Panc1 (cell line): ENCODE data around the gene COL26A1. TPM values are rescaled to one million over a fixed set of nuclear protein-coding genes. Genes with fewer than 3 reads are reported as not detected.

Source experiments
- ATAC-seq: fragments of 200-7000 bp; cut with Tn5 transposase; 2 replicates; pipeline ENCODE4 v1.9.1; 2020; ENCODE audit warnings: mild to moderate bottlenecking, moderate library complexity
- BruUV-seq: library from RNA; stranded (reverse); fragments of 400-500 nt; replicated peaks from 2 replicates; lab custom pipeline; 2021; lab: Mats Ljungman, UMichigan
- CTCF ChIA-PET: fragments of 300-600 bp; sonication (Branson Sonifier 250); formaldehyde crosslinking; loops from one replicate; lab custom pipeline; 2022; ENCODE audit warnings: antibody characterized with exemption; lab: Charles Lee
- POLR2A ChIA-PET: fragments of 300-600 bp; sonication (Branson Sonifier 250); formaldehyde crosslinking; loops from one replicate; lab custom pipeline; 2022; ENCODE audit warnings: antibody characterized with exemption; lab: Charles Lee
- DNase-seq: peaks from one replicate; pipeline ENCODE4 v3.0.0-alpha.2; 2010; ENCODE audit warnings: low read depth, low spot score
- H3K27ac ChIP-seq: 2 replicates; pipeline ENCODE4 v1.5.1; 2011; ENCODE audit warnings: mild to moderate bottlenecking, low read length, inconsistent platforms
- H3K27me3 ChIP-seq: fragments of 200-500 bp; sonication (Bioruptor generic); 2 replicates; pipeline ENCODE4 v1.6.0; 2014; ENCODE audit warnings: low read length, inconsistent platforms; ENCODE audit not compliant: control insufficient read depth, insufficient read depth
- H3K36me3 ChIP-seq: fragments of 200-500 bp; sonication (Bioruptor generic); 2 replicates; pipeline ENCODE4 v1.5.1; 2014; ENCODE audit warnings: inconsistent platforms, mild to moderate bottlenecking, low read length, moderate library complexity; ENCODE audit not compliant: control insufficient read depth, insufficient read depth
- H3K4me1 ChIP-seq: 2 replicates; pipeline ENCODE4 v1.5.1; 2011; ENCODE audit warnings: inconsistent platforms, mild to moderate bottlenecking, low read length, moderate library complexity; ENCODE audit not compliant: control insufficient read depth, insufficient read depth
- H3K4me3 ChIP-seq, 2 experiments: 2 replicates each; pipeline ENCODE4 v1.5.1; 2011 to 2012; ENCODE audit warnings: low read depth in 2 of 2, low read length in 2 of 2, mild to moderate bottlenecking in 2 of 2, inconsistent platforms in 1 of 2, moderate library complexity in 1 of 2
- H3K9me3 ChIP-seq: fragments of 200-500 bp; sonication (Bioruptor generic); 2 replicates; pipeline ENCODE4 v1.5.1; 2014; ENCODE audit warnings: low read depth, mild to moderate bottlenecking, inconsistent platforms, low read length, moderate library complexity; ENCODE audit not compliant: control insufficient read depth, insufficient read depth
- POLR2AphosphoS5 ChIP-seq: IDR thresholded peaks from 2 replicates; pipeline ENCODE4 v1.6.1; 2012; ENCODE audit warnings: mild to moderate bottlenecking, low read depth, low read length, moderate library complexity
- SIN3A ChIP-seq: IDR thresholded peaks from 2 replicates; pipeline ENCODE4 v1.6.1; 2012; ENCODE audit warnings: low read depth, mild to moderate bottlenecking, low read length, moderate library complexity, borderline replicate concordance; ENCODE audit not compliant: insufficient read depth
- TCF7L2 ChIP-seq: IDR thresholded peaks from 2 replicates; pipeline ENCODE4 v1.6.1; 2011; ENCODE audit warnings: mild to moderate bottlenecking, low read depth, low read length, inconsistent platforms
- in situ Hi-C: cut with HindIII; loops from 2 replicates; pipeline ENCODE4 v1.10.0; 2016; ENCODE audit warnings: low sequenced_read_pairs, low pct_unique_long_range_greater_than_20kb
- intact Hi-C: fragments of 100-400 bp; cut with micrococcal nuclease; formaldehyde crosslinking; loops from one replicate; pipeline ENCODE4 v1.10.0; 2022; ENCODE audit not compliant: unreplicated experiment
- total RNA-seq: library from RNA; stranded (reverse); gene quantifications from one replicate; pipeline ENCODE4 v1.2.1, GENCODE V29; 2021; ENCODE audit not compliant: unreplicated experiment
- TF ChIP-seq, protein P1 (sequence below), 2 experiments: IDR thresholded peaks; 2 replicates each; pipeline ENCODE4 v1.6.1; 2011 to 2012; ENCODE audit warnings: low read depth in 2 of 2, control low read depth in 1 of 2, low read length in 1 of 2, mild to moderate bottlenecking in 1 of 2, moderate library complexity in 1 of 2; ENCODE audit not compliant: insufficient read depth in 1 of 2
- TF ChIP-seq, protein P2 (sequence below): fragments of 450-650 bp; IDR thresholded peaks from 2 replicates; pipeline ENCODE4 v1.5.1; 2017; ENCODE audit warnings: mild to moderate bottlenecking

Gene COL26A1
- total RNA-seq, 1 experiment from 2014 or later, result 25.8 TPM

DNA sequence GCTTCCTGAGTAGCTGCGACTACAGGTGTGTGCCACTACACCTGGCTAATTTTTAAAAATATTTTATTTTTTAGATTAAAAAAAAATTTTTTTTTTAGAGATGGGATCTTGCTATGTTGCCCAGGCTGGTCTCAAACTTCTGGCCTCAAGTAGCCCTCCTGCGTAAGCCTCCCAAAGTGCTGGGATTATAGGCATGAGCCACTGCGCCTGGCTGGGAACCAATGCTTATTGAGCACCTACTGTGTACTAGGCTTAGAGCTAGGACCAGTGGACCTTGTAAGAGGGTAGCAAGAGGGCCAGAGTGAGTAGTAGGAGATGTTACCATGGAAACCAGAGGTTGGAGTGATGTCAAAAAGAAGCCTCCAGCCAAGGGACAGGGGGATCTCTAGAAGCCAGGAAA, 31.2 kb downstream of the COL26A1 start:
- TF ChIP-seq SIN3A (no peak), TCF7L2 (no peak), POLR2AphosphoS5 (no peak)
- TF ChIP-seq, protein P1, sequence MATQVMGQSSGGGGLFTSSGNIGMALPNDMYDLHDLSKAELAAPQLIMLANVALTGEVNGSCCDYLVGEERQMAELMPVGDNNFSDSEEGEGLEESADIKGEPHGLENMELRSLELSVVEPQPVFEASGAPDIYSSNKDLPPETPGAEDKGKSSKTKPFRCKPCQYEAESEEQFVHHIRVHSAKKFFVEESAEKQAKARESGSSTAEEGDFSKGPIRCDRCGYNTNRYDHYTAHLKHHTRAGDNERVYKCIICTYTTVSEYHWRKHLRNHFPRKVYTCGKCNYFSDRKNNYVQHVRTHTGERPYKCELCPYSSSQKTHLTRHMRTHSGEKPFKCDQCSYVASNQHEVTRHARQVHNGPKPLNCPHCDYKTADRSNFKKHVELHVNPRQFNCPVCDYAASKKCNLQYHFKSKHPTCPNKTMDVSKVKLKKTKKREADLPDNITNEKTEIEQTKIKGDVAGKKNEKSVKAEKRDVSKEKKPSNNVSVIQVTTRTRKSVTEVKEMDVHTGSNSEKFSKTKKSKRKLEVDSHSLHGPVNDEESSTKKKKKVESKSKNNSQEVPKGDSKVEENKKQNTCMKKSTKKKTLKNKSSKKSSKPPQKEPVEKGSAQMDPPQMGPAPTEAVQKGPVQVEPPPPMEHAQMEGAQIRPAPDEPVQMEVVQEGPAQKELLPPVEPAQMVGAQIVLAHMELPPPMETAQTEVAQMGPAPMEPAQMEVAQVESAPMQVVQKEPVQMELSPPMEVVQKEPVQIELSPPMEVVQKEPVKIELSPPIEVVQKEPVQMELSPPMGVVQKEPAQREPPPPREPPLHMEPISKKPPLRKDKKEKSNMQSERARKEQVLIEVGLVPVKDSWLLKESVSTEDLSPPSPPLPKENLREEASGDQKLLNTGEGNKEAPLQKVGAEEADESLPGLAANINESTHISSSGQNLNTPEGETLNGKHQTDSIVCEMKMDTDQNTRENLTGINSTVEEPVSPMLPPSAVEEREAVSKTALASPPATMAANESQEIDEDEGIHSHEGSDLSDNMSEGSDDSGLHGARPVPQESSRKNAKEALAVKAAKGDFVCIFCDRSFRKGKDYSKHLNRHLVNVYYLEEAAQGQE (IDR thresholded peaks at IDR 0.05; ENCODE audit: insufficient read depth in 1 of 2, low read depth in 2 of 2, low read length in 1 of 2), result no peak
- TF ChIP-seq, protein P2, sequence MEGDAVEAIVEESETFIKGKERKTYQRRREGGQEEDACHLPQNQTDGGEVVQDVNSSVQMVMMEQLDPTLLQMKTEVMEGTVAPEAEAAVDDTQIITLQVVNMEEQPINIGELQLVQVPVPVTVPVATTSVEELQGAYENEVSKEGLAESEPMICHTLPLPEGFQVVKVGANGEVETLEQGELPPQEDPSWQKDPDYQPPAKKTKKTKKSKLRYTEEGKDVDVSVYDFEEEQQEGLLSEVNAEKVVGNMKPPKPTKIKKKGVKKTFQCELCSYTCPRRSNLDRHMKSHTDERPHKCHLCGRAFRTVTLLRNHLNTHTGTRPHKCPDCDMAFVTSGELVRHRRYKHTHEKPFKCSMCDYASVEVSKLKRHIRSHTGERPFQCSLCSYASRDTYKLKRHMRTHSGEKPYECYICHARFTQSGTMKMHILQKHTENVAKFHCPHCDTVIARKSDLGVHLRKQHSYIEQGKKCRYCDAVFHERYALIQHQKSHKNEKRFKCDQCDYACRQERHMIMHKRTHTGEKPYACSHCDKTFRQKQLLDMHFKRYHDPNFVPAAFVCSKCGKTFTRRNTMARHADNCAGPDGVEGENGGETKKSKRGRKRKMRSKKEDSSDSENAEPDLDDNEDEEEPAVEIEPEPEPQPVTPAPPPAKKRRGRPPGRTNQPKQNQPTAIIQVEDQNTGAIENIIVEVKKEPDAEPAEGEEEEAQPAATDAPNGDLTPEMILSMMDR, result no peak
- ChIA-PET POLR2A (no interaction called here), CTCF (no interaction called here)
- DNase-seq (no peak), ATAC-seq (no peak)
- Histone ChIP-seq H3K9me3 (no peaks in the 10 kb centered on the region), H3K4me3 (no peak overlapping the region), H3K27me3 (no peaks in the 10 kb centered on the region), H3K4me1 (peaks cover 10% of the 10 kb centered on the region), H3K36me3 (no peaks in the 10 kb centered on the region), H3K27ac (no peak overlapping the region)
- BruUV-seq, result no TSS peak
- in situ Hi-C loops, result no loop called here
- intact Hi-C loops, result no loop called here

DNA sequence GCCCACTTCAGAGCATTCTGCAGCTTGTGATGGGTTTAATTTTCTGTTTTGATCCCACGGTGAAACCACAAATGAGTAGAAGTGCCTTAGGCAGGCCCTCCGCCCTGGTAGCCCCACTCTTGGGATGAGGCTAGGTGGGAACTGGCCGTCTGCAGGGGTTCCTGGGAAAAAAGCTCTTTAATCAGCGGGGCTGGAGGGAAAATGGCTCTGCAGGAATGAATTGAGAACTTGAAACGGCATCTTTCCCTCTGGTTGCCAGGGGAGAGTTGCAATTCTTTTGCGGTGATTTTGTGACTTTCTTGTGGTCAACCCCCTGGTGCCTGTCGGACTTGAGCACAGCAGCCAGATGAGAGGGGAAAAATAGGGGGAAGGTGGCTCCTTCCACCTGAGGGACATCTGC, 32.7 kb downstream of the COL26A1 start:
- DNase-seq (no peak), ATAC-seq (no peak)
- TF ChIP-seq POLR2AphosphoS5, result no peak
- ChIA-PET CTCF (no interaction called here), POLR2A (no interaction called here)
- in situ Hi-C loops (no loop called here), intact Hi-C loops (no loop called here)
- Histone ChIP-seq H3K27me3 (no peaks in the 10 kb centered on the region), H3K4me3 (no peak overlapping the region), H3K36me3 (no peaks in the 10 kb centered on the region), H3K9me3 (no peaks in the 10 kb centered on the region), H3K4me1 (peaks cover 13% of the 10 kb centered on the region), H3K27ac (peak overlapping the region; percentile 44; the same call in 1 of the 2 replicates)
- BruUV-seq, result no TSS peak

DNA sequence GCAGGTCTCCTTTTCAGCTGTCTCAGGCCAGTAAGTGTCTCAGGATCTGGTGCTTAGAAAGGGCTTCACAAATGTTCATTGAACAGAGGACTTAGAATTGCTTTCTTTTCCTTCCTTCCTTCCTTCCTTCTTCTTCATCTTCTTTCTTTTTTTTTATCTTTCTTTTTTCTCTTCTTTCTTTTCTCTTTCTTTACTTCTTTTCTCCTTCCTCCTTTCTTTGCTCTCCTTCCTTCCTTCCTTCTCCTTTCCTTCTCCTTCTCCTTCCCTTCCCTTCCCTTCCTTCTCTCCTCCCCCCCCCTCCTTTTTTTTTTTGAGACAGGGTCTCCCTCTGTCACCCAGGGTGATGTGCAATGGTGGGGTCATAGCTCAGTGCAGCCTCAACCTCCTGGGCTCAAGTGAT, 34.6 kb downstream of the COL26A1 start:
- Histone ChIP-seq H3K36me3 (no peaks in the 10 kb centered on the region), H3K4me3 (no peak overlapping the region), H3K9me3 (no peaks in the 10 kb centered on the region), H3K27ac (peak overlapping the region; percentile 10; the same call in 1 of the 2 replicates), H3K27me3 (no peaks in the 10 kb centered on the region; the same call in 1 of the 2 replicates), H3K4me1 (peaks cover 15% of the 10 kb centered on the region)
- in situ Hi-C loops (no loop called here), intact Hi-C loops (no loop called here)
- no TSS peak for BruUV-seq
- ChIA-PET POLR2A (no interaction called here), CTCF (interaction anchor here (0.7 kb wide), 2 partner anchors 10 to 205 kb away, joined by 3 read pairs; no protein-coding TSS in a partner anchor)
- TF ChIP-seq POLR2AphosphoS5 (no peak), TCF7L2 (no peak), SIN3A (no peak)
- TF ChIP-seq, protein P2, result no peak
- TF ChIP-seq, protein P1 (IDR thresholded peaks at IDR 0.05; ENCODE audit: insufficient read depth in 1 of 2, low read depth in 2 of 2, low read length in 1 of 2), result no peak
- no peak for ATAC-seq
- no peak for DNase-seq
